ENCODE data around the gene RPS18.

RPS18 gene

DNA sequence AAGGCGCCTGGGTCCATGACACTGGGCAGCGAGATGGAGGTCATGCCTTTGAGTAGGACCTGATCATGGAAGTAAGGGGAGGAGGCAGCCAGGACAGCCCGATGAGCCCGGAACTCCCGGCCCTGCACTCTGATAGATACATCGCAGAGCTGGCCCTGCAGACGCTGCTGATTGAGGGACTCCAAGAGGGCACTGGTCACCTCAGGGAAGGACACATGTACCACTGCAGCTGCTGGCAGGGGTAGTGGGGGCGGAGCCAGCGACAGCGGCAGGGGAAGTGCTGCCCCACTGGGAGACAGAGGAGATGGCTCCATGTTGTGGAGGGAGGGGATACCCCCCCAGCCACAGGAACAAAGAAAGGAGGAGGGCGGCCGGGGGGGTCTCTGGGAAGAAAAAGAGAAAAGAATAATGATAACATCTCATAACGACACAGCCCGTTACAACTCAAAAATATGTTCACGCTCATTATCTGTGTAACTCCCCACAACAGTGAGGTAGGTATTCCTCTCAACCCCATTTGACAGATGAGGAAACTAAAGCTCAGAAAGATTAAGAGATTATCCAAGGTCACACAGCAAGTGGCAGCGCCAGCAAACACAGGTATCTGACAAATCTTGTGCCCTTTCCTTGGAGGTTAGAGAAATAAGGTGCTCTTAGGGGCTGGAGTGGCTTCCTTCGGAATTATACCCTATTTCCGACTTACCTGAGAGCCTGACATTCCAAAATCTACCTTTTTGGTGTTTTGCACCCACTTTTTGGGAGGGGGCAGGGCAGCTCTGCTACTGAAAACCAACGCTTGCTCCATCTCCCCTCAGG is 44.9 kb downstream of the RPS18 start:
- TF ChIP-seq NFIC (IDR thresholded peaks at IDR 0.05), result no peak
- no peak for TF ChIP-seq EGR1 (IDR thresholded peaks at IDR 0.05)
- TF ChIP-seq, protein P1, sequence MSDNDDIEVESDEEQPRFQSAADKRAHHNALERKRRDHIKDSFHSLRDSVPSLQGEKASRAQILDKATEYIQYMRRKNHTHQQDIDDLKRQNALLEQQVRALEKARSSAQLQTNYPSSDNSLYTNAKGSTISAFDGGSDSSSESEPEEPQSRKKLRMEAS (IDR thresholded peaks at IDR 0.05), result no peak
- no peak for TF ChIP-seq TCF12 (IDR thresholded peaks at IDR 0.05; ENCODE audit: low read depth)
- TF ChIP-seq, protein P2, sequence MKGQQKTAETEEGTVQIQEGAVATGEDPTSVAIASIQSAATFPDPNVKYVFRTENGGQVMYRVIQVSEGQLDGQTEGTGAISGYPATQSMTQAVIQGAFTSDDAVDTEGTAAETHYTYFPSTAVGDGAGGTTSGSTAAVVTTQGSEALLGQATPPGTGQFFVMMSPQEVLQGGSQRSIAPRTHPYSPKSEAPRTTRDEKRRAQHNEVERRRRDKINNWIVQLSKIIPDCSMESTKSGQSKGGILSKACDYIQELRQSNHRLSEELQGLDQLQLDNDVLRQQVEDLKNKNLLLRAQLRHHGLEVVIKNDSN (IDR thresholded peaks at IDR 0.05), result no peak
- no peak for TF ChIP-seq FOXM1 (IDR thresholded peaks at IDR 0.05; ENCODE audit: borderline replicate concordance, low read depth)
- no peak for TF ChIP-seq CEBPB (IDR thresholded peaks at IDR 0.05)
- no peak for TF ChIP-seq RAD21 (IDR thresholded peaks at IDR 0.05; ENCODE audit: low read depth)
- TF ChIP-seq ZBTB7A (IDR thresholded peaks at IDR 0.05; ENCODE audit: low read depth), result no peak
- TF ChIP-seq YY1 (IDR thresholded peaks at IDR 0.05; ENCODE audit: low read depth), result no peak
- TF ChIP-seq, protein P3, sequence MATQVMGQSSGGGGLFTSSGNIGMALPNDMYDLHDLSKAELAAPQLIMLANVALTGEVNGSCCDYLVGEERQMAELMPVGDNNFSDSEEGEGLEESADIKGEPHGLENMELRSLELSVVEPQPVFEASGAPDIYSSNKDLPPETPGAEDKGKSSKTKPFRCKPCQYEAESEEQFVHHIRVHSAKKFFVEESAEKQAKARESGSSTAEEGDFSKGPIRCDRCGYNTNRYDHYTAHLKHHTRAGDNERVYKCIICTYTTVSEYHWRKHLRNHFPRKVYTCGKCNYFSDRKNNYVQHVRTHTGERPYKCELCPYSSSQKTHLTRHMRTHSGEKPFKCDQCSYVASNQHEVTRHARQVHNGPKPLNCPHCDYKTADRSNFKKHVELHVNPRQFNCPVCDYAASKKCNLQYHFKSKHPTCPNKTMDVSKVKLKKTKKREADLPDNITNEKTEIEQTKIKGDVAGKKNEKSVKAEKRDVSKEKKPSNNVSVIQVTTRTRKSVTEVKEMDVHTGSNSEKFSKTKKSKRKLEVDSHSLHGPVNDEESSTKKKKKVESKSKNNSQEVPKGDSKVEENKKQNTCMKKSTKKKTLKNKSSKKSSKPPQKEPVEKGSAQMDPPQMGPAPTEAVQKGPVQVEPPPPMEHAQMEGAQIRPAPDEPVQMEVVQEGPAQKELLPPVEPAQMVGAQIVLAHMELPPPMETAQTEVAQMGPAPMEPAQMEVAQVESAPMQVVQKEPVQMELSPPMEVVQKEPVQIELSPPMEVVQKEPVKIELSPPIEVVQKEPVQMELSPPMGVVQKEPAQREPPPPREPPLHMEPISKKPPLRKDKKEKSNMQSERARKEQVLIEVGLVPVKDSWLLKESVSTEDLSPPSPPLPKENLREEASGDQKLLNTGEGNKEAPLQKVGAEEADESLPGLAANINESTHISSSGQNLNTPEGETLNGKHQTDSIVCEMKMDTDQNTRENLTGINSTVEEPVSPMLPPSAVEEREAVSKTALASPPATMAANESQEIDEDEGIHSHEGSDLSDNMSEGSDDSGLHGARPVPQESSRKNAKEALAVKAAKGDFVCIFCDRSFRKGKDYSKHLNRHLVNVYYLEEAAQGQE (IDR thresholded peaks at IDR 0.05; ENCODE audit: low read depth), result no peak
- TF ChIP-seq CREB1 (IDR thresholded peaks at IDR 0.05; ENCODE audit: low read depth), result no peak
- no peak for TF ChIP-seq EP300 (IDR thresholded peaks at IDR 0.05; ENCODE audit: borderline replicate concordance)
- TF ChIP-seq TAF1 (IDR thresholded peaks at IDR 0.05; ENCODE audit: low read depth), result no peak
- TF ChIP-seq TEAD4 (IDR thresholded peaks at IDR 0.05), result no peak

DNA sequence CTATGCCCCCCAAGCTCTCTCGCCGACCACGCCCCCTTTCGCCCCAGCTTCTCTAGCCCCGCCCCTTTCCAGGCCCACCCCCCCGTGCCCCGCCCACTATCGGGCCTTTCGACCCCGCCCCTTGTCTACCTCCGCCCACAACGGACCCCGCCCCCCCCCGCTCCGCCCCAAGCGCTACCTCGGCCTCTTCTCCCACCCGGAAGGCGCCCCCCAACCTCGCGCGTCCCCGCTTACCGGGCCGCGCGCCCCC is 45.5 kb downstream of the RPS18 start:
- no peak for TF ChIP-seq TCF12 (IDR thresholded peaks at IDR 0.05; ENCODE audit: low read depth)
- TF ChIP-seq ZBTB7A (IDR thresholded peaks at IDR 0.05; ENCODE audit: low read depth), result no peak
- no peak for TF ChIP-seq EGR1 (IDR thresholded peaks at IDR 0.05)

DNA sequence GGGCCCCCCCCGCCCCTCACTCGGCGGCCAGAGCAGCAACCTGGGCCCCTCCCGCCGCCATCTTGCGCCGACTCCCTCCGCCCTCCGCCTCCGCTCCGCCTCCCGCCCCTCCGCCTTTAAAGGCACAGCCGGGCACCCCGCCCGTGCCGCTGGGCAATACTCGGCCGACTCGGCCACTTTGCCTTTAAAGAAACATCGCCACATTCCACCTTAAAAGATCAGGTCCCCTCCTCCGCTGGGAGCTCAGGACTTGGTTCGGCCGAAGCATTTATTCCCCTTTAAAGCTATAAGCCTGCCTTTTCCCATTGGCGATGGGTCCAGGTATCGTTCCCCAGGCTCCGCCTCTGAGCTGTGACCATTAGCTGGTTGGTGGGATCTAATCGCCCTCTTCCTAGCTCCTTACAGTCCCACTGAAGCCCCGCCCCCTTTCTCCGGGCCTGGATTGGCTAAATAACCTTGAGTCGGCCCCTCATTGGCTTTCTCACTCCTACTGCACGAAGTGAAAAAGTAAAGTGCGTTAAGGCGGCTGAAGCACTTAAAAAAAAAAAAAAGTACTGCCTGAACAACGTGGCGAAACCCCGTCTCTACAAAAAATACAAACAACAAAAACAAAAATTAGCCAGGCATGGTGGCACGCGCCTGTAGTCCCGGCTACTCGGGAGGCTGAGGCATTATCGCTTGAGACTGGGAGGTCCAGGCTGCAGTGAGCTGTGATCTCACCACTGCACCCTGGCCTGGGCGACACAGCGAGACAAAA is 46.0 kb downstream of the RPS18 start, which contains the start of gene ZBTB22:
Gene ZBTB22 (minus strand): TSS at position 76 of the 757 bp plus-strand sequence. CDS start 828 bp downstream, outside the sequence.
- TF ChIP-seq FOXM1 (IDR thresholded peaks at IDR 0.05; ENCODE audit: borderline replicate concordance, low read depth) (peak; percentile 36; the same call in 1 of the 2 replicates), EP300 (IDR thresholded peaks at IDR 0.05; ENCODE audit: borderline replicate concordance) (no peak), EGR1 (IDR thresholded peaks at IDR 0.05) (peak; percentile 51; the same call in 1 of the 2 replicates), YY1 (IDR thresholded peaks at IDR 0.05; ENCODE audit: low read depth) (peak; percentile 90), TCF12 (IDR thresholded peaks at IDR 0.05; ENCODE audit: low read depth) (0 out of 2 replicates have a peak, but pooled peaks have one; percentile 38), CEBPB (IDR thresholded peaks at IDR 0.05) (no peak), TEAD4 (IDR thresholded peaks at IDR 0.05) (peak; percentile 62), CREB1 (IDR thresholded peaks at IDR 0.05; ENCODE audit: low read depth) (peak; percentile 20; the same call in 1 of the 2 replicates)
- TF ChIP-seq, protein P1 (IDR thresholded peaks at IDR 0.05), result peak; percentile 89

DNA sequence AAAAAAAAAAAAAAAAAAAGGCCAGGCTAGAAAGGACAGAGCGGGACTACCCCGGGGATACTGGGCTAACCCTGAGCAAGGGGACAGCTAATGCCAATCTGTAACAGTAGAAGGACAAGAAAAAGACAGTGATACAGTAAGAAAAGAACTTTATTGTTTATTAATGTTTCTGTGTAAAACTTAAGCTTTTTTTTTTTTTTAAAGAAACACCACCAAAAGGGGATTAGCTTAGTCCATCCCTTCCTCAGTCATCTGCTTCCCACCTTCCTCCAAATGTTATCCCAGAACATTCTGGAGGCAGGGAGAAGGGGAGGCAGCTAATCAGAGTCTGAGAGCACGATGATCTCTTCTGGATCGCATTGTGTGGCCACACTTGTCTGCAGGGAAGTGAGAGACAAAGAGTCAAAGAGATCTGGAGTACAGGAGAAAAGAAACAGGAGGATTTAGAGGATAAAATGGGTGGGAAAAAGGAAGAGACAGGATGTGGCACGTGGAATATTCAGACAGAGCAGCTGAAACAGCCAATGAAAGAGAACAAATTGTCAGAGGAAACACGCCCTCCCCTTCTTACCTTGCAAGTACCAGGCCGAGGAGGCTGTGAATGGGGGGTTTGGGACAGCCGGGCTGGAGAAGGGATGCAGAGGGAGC is 46.7 kb downstream of the RPS18 start:
- TF ChIP-seq, protein P3 (IDR thresholded peaks at IDR 0.05; ENCODE audit: low read depth), result no peak
- TF ChIP-seq TEAD4 (IDR thresholded peaks at IDR 0.05), result no peak
- no peak for TF ChIP-seq EGR1 (IDR thresholded peaks at IDR 0.05)
- no peak for TF ChIP-seq CEBPB (IDR thresholded peaks at IDR 0.05)
- TF ChIP-seq NFIC (IDR thresholded peaks at IDR 0.05), result no peak
- no peak for TF ChIP-seq YY1 (IDR thresholded peaks at IDR 0.05; ENCODE audit: low read depth)
- no peak for TF ChIP-seq TCF12 (IDR thresholded peaks at IDR 0.05; ENCODE audit: low read depth)
- no peak for TF ChIP-seq ZBTB7A (IDR thresholded peaks at IDR 0.05; ENCODE audit: low read depth)
- no peak for TF ChIP-seq FOXM1 (IDR thresholded peaks at IDR 0.05; ENCODE audit: borderline replicate concordance, low read depth)
- TF ChIP-seq CREB1 (IDR thresholded peaks at IDR 0.05; ENCODE audit: low read depth), result no peak
- TF ChIP-seq, protein P2 (IDR thresholded peaks at IDR 0.05), result no peak
- TF ChIP-seq TAF1 (IDR thresholded peaks at IDR 0.05; ENCODE audit: low read depth), result no peak
- TF ChIP-seq, protein P1 (IDR thresholded peaks at IDR 0.05), result no peak
- no peak for TF ChIP-seq RAD21 (IDR thresholded peaks at IDR 0.05; ENCODE audit: low read depth)
- TF ChIP-seq EP300 (IDR thresholded peaks at IDR 0.05; ENCODE audit: borderline replicate concordance), result no peak

Data from Ishikawa (cell line).